ENCODE results near the gene IL25. TPM values are rescaled to one million over a fixed set of nuclear protein-coding genes. Genes with fewer than 3 reads are reported as not detected.

IL25 gene
- total and polyA plus RNA-seq, 2 of the 8 experiments (the other 6 are each of a cell fraction or from before 2014, with no cell fraction given), result not detected

DNA sequence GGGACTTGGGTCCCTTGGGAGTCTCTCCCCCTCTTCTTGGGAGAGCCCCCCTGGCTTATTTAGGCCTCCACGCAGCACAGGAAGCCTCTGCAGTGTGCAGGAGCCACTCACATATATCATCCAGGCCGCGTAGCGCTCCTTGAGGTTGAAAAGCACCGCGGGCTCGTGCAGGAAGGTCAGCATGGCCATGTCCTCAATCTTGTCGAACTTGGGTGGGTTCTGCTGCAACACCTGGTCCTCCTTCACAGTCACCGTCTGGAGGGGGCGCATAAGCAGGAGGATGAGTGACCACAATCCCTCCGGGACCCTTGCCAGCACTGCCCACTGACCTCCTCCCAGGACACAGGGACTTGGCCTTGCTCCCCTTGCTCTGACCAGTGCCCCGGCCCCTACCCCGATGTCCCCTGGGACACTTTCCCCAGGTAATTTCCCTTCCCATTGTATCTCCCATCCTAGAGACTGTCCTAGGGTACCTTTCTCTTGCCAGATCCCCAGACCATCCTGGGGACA, 33.0 kb downstream of the IL25 start:
- 96% methylated on average over 12 of the region's 13 CpGs; no CpG with 5 or more reads in 1 of the 2 experiments for WGBS, 2 experiments (ENCODE audit: extremely low coverage in 1 of 2, insufficient coverage in 1 of 2, insufficient read length in 1 of 2, insufficient replicate concordance in 2 of 2, low coverage in 1 of 2, low lambda C conversion rate in 2 of 2, missing lambda C conversion rate in 1 of 2)
- TF ChIP-seq YY1 (IDR thresholded peaks at IDR 0.05; ENCODE audit: low read depth, low read length) (no peak), PHF8 (conservative IDR thresholded peaks at IDR 0.05; ENCODE audit: low read depth, low read length) (no peak), POU5F1 (IDR thresholded peaks at IDR 0.05; ENCODE audit: low read depth, low read length) (no peak), SAP30 (IDR thresholded peaks at IDR 0.05; ENCODE audit: insufficient read depth, insufficient replicate concordance, low read length) (no peak), TCF12 (IDR thresholded peaks at IDR 0.05; ENCODE audit: low read depth, low read length) (no peak), EZH2 (IDR thresholded peaks at IDR 0.05; ENCODE audit: low read depth, low read length, severe bottlenecking) (no peak), CHD1 (IDR thresholded peaks at IDR 0.05; ENCODE audit: low read depth, low read length) (no peak), CHD2 (IDR thresholded peaks at IDR 0.05; ENCODE audit: low read length) (no peak), NANOG (IDR thresholded peaks at IDR 0.05; ENCODE audit: insufficient read depth, low read depth, low read length, poor library complexity, severe bottlenecking) (no peak), TAF1 (IDR thresholded peaks at IDR 0.05; ENCODE audit: low read depth, low read length) (no peak), KDM5A (IDR thresholded peaks at IDR 0.05; ENCODE audit: low read length) (no peak)
- TF ChIP-seq, protein P1, sequence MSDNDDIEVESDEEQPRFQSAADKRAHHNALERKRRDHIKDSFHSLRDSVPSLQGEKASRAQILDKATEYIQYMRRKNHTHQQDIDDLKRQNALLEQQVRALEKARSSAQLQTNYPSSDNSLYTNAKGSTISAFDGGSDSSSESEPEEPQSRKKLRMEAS (IDR thresholded peaks at IDR 0.05), result no peak
- no peak overlapping the region for H3K4me3 ChIP-seq (ENCODE audit: extremely low read depth in 1 of 4, insufficient read depth in 2 of 4, low read depth in 3 of 4, low read length in 4 of 4)

More for the DNA sequence above, 33.0 kb downstream of the IL25 start:
- ChIA-PET CTCF (ENCODE audit: partially characterized antibody) (interaction anchor here (2.2 kb wide), 1 partner anchor 25 kb away, joined by 5 read pairs; no protein-coding TSS in a partner anchor), POLR2A (ENCODE audit: partially characterized antibody) (interaction anchor here (0.6 to 0.9 kb wide), 2 partner anchors 13 to 28 kb away, joined by 3 read pairs; no protein-coding TSS in a partner anchor)
- no peak overlapping the region for H4K5ac ChIP-seq (ENCODE audit: insufficient read length, low read depth, low read length)
- H3K4me2 ChIP-seq (ENCODE audit: insufficient read depth in 1 of 2, low read depth in 2 of 2, low read length in 2 of 2), result no peak overlapping the region
- H3K23ac ChIP-seq (ENCODE audit: insufficient read length), result no peak overlapping the region
- H3K9me3 ChIP-seq (ENCODE audit: insufficient read depth in 2 of 2, low read depth in 1 of 2, low read length in 1 of 2), result no peaks in the 10 kb centered on the region
- no peaks in the 10 kb centered on the region; a peak in 3 of 7 replicates for H3K27me3 ChIP-seq (replicated peaks in 1 of 4; ENCODE audit: control insufficient read depth in 3 of 4, extremely low read depth in 1 of 4, insufficient read depth in 3 of 4, low read length in 3 of 4)
- no peaks in the 10 kb centered on the region for H3K23me2 ChIP-seq (ENCODE audit: low read depth, low read length)
- no peaks in the 10 kb centered on the region for H3K36me3 ChIP-seq (ENCODE audit: control insufficient read depth in 2 of 4, insufficient read depth in 4 of 4, low read length in 3 of 4)
- no peak overlapping the region for H2AK5ac ChIP-seq (ENCODE audit: low read depth, low read length)
- H3K4me1 ChIP-seq (replicated peaks in 1 of 4; ENCODE audit: control insufficient read depth in 3 of 4, insufficient read depth in 4 of 4, low read length in 3 of 4), result no peaks in the 10 kb centered on the region; a peak in 1 of 7 replicates
- H2BK12ac ChIP-seq (ENCODE audit: low read depth, low read length), result no peak overlapping the region; the same call in 1 of the 2 replicates
- H3K79me1 ChIP-seq (ENCODE audit: low read depth, low read length), result no peaks in the 10 kb centered on the region
- peaks cover 0 to 2% of the 10 kb centered on the region in 2 experiments for H4K20me1 ChIP-seq (replicated peaks in 1 of 2; ENCODE audit: control insufficient read depth in 1 of 2, insufficient read depth in 2 of 2, low read length in 2 of 2)
- H3K4ac ChIP-seq (replicated peaks; ENCODE audit: insufficient read length, low read depth, low read length), result no peak overlapping the region
- no peak overlapping the region for H2BK120ac ChIP-seq (replicated peaks; ENCODE audit: low read depth, low read length)
- H2BK20ac ChIP-seq (ENCODE audit: low read length), result no peak overlapping the region
- H3K18ac ChIP-seq (ENCODE audit: extremely low read depth, low read length), result no peak overlapping the region
- H2BK15ac ChIP-seq (ENCODE audit: low read length), result no peak overlapping the region
- H3K9ac ChIP-seq (replicated peaks in 1 of 4; ENCODE audit: extremely low read depth in 1 of 4, low read depth in 3 of 4, low read length in 3 of 4), result no peak overlapping the region
- DNase-seq (ENCODE audit: low read depth in 1 of 2, low spot score in 2 of 2), result no peak
- no peak for FAIRE-seq
- no peaks in the 10 kb centered on the region for H3K79me2 ChIP-seq (ENCODE audit: control insufficient read depth in 1 of 2, insufficient read depth in 2 of 2, low read length in 2 of 2)
- no peak overlapping the region for H3K14ac ChIP-seq (ENCODE audit: insufficient read length)
- H4K91ac ChIP-seq (replicated peaks; ENCODE audit: insufficient read length, low read length), result no peak overlapping the region
- H3K56ac ChIP-seq (replicated peaks; ENCODE audit: insufficient read length, low read depth, low read length), result no peak overlapping the region
- no peak overlapping the region for H4K8ac ChIP-seq (ENCODE audit: extremely low read depth, insufficient read depth, low read length)
- no peak overlapping the region for H2AFZ ChIP-seq (ENCODE audit: low read length)
- H3K27ac ChIP-seq (ENCODE audit: low read depth, low read length), result no peak overlapping the region
- H2BK5ac ChIP-seq (ENCODE audit: low read depth, low read length), result no peak overlapping the region

Data from H1 (cell line).